Coronary artery (tissue), 2 donors: ENCODE results near the gene SACM1L.

Experiments
- DNase-seq: peaks from one replicate; pipeline ENCODE4 v3.0.0-alpha.2; 2017; ENCODE audit warnings: low spot score
- H3K27ac ChIP-seq, 2 donors: fragments of 200-600 bp; sonication (generic); one replicate each; pipeline ENCODE4 v1.5.1; 2016 to 2019
- H3K4me3 ChIP-seq: fragments of 200-600 bp; sonication (generic); 2 replicates; pipeline ENCODE4 v1.5.1; 2016; ENCODE audit warnings: mild to moderate bottlenecking, moderate library complexity
- TF ChIP-seq, protein P1 (sequence below): fragments of 200-600 bp; sonication (generic); IDR thresholded peaks from one replicate; pipeline ENCODE4 v1.5.1; 2019; ENCODE audit warnings: antibody characterized with exemption

SACM1L gene, protein sequence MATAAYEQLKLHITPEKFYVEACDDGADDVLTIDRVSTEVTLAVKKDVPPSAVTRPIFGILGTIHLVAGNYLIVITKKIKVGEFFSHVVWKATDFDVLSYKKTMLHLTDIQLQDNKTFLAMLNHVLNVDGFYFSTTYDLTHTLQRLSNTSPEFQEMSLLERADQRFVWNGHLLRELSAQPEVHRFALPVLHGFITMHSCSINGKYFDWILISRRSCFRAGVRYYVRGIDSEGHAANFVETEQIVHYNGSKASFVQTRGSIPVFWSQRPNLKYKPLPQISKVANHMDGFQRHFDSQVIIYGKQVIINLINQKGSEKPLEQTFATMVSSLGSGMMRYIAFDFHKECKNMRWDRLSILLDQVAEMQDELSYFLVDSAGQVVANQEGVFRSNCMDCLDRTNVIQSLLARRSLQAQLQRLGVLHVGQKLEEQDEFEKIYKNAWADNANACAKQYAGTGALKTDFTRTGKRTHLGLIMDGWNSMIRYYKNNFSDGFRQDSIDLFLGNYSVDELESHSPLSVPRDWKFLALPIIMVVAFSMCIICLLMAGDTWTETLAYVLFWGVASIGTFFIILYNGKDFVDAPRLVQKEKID

DNA sequence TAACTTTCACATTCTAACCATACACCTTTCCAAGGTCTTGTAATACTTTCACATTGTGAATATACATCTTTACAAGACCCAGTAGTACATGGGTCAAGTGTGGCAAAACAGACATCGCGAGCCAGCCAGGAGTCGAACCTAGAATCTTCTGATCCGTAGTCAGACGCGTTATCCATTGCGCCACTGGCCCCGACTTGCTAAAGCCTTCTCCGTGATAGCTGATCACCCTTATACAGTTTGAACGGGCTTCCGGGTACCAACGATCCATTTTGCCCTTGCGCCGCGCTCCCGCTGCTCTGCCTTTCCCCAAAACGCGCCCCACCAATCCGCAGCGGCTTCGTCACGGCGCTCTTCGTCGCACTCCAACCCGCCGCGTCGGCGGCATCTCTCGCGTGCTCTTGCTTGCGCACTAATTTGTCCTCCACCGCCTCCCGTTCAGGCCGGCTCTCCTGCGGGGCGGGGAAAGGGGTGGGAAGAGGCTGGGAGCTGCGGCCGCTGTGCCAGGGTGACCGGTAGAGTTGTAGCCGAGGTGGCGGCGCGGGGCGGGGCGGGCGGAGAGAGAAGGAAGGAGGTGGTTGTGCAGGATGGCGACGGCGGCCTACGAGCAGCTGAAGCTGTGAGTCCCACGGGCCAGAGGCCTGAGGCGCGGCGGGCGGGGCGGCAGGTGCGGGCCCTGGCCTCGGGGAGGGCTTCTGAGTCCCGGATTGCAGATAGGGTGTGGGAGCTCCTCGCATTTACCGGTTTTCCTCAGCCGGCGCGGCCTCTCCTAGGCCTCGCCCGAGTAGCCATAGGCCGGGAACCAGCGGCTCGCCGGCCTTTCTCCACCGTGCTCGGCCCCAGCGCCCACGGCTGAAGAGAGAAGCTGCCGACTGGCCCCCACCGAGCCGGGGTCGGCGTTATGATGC, at the start of gene SACM1L:
Gene SACM1L, plus strand, starts transcription at position 515 of the 905 bp plus-strand sequence. Its CDS starts 70 bp downstream, at position 585.
- Histone ChIP-seq H3K27ac (peak within 1 kb of the TSS; percentile 57 to 95), H3K4me3 (peak within 1 kb of the TSS; percentile 76)
- DNase-seq = peak; percentile 99
- TF ChIP-seq, protein P1, sequence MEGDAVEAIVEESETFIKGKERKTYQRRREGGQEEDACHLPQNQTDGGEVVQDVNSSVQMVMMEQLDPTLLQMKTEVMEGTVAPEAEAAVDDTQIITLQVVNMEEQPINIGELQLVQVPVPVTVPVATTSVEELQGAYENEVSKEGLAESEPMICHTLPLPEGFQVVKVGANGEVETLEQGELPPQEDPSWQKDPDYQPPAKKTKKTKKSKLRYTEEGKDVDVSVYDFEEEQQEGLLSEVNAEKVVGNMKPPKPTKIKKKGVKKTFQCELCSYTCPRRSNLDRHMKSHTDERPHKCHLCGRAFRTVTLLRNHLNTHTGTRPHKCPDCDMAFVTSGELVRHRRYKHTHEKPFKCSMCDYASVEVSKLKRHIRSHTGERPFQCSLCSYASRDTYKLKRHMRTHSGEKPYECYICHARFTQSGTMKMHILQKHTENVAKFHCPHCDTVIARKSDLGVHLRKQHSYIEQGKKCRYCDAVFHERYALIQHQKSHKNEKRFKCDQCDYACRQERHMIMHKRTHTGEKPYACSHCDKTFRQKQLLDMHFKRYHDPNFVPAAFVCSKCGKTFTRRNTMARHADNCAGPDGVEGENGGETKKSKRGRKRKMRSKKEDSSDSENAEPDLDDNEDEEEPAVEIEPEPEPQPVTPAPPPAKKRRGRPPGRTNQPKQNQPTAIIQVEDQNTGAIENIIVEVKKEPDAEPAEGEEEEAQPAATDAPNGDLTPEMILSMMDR = no peak

DNA sequence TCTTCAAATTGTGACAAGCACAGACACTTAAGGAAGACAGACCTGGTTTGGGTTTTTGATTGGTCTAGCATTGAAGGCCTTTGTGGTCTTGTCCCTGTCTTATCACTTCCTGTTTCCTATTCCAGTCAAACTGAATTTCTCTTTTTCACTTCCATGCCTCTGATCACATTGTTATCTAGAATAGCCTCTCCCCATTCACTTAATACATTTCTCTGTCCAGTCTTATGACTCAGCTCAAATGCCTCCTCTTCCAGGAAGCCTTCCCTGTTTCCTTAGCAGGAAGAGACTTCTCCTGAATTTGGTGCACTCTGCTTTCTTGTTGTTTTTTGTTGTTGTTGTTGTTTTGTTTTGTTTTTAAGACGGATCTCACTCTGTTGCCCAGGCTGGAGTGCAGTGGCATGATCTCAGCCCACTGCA, 49.1 kb upstream of the SACM1L start:
- no peak overlapping the region for H3K4me3 ChIP-seq
- TF ChIP-seq, protein P1 = no peak
- H3K27ac ChIP-seq = no peak overlapping the region
- peak; percentile 8 for DNase-seq

DNA sequence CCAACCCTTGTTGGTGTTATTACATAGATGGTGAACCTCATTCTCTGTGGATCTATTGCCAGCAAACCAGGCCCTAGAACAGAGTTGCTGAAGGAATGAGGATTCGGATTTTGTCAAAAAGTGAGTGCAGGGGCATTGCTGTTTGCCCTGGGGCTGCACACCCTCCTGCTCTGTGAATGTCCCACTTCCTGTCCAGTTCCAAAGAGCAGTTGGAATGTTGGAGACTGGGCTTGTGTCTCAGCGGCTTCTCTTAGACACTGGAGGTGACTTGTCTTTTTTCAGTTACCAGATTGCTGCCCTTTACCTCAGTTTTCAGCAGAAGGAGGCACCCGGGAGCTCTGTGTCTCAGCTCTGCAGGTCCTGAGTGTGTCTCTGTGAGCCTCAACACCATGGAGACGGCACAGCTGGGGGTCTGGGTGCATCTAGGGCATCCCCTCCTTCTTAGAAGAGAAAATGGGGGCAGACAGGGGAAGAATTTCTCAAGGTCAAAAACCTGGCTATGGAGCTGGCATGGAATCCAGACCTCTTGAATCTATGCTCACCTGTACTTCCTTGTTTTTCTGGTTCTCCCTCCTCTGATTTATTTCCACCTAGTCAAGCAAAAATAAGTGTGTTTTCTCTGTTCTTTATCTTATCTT, 48.4 kb upstream of the SACM1L start:
- no peak overlapping the region for H3K4me3 ChIP-seq
- DNase-seq = peak; percentile 55

DNA sequence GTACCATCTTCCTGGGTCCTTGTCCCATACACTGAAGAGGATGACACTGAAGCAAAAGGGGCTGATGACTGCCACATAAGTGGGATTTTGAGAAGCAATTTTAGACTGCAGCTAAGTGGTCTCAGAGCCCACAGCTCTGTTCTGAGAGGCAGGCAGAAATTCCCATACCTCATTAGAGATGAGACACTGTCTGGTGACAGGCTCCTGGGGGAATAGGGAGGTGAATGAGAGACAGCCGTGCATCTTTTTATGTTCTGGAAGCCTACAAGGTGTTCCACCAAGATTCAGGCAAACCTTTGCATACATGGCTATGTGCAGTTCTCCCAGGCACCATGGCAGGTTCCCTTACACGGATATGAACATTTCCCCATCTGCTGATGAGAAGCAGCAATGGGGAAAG, 47.4 kb upstream of the SACM1L start:
- Histone ChIP-seq H3K27ac (no peak overlapping the region), H3K4me3 (no peak overlapping the region)
- TF ChIP-seq, protein P1 = no peak
- DNase-seq = peak; percentile 19

More for the DNA sequence above, 48.4 kb upstream of the SACM1L start:
- H3K27ac ChIP-seq = no peak overlapping the region
- TF ChIP-seq, protein P1 = no peak

DNA sequence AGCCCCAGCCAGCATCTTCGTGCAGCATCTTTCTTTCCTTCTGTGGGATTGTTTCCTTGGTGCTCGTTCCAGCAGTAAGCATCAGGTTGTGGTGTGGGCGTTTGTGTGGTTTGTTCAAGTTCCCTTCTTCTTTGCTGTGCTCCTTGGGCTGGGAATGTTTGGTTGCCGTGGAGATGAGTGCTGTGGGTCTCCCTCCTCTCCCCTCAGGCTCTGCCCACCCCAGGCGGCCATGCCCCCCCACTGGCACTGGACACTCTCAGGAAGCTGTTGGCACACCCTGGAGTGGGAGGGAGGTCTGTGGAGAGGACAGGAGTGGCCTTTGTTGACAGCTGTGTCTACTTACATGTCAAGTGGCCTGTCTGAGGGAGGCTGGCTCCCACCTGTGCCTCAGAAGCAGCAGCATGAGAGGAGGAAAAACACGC, 46.5 kb upstream of the SACM1L start:
- TF ChIP-seq, protein P1 = no peak
- DNase-seq = peak; percentile 72
- peak overlapping the region; percentile 23 to 44 for H3K27ac ChIP-seq
- no peak overlapping the region for H3K4me3 ChIP-seq

DNA sequence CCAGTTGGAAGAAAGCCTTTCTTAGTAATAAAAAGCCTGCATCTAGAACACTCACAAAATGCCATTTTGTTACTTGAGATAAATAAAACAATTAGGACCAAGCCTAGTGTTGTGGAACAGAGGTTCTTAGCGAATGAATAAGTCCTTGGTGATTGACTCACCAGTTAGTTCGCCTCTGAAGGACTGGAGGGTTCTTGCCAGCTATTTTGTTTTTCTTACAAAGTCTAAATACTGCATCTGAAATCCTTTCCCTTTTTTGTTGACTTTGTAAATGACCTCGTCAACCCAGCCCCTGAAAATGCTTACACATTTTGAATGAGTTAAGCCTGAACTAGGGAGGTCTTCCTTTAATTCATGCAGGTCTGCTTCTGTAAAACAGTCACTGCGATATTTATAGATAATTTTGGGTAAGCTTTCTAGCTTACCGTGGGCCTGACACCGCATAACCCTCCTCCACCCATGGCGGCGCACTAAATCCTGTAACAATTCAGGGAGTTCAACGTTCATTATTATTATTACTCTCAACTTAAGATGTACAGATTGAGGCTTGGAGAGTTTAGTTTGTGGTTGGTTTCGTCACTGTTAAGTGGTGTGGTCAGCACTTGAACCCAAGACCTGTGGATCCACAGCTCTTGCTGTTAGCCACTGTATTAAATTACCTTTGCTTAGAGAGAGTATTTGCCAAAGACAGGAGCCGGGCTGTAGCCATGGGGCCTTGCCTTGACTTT, 45.0 kb upstream of the SACM1L start:
- peak overlapping the region; percentile 69 to 82 for H3K27ac ChIP-seq
- DNase-seq = peak; percentile 7
- TF ChIP-seq, protein P1 = no peak
- no peak overlapping the region for H3K4me3 ChIP-seq
